ENCODE results near the gene RABGAP1L.
"Not testable (repeated sequence)": the region's sequence is repeated elsewhere in the genome, so short reads cannot be mapped to it uniquely, and the experiment has no call there.

The RABGAP1L gene

DNA sequence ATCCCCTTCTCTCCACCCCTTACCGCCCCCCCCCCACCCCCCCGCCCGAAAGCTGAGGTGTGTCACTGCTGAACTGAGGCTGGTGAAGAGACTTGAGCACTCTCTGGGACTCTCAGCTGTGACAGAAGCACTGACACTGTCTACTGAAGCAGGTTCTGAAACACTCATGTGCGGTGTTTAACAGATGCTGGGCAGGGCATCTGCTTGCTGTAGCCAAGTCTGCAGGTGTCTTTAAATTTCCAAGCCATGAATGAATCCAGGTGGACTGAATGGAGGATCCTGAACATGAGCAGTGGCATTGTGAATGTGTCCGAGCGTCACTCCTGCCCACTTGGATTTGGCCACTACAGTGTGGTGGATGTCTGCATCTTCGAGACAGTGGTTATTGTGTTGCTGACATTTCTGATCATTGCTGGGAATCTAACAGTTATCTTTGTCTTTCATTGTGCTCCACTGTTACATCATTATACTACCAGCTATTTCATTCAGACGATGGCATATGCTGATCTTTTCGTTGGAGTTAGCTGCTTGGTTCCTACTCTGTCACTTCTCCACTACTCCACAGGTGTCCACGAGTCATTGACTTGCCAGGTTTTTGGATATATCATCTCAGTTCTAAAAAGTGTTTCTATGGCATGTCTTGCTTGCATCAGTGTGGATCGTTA, 288.7 kb downstream of the RABGAP1L start, which contains the start of gene GPR52:
GPR52 (plus strand) TSS at position 99 of the 665 bp plus-strand sequence; CDS start at position 247, 148 bp downstream.
- no peak for DNase-seq (ENCODE audit: low read depth in 2 of 2)

DNA sequence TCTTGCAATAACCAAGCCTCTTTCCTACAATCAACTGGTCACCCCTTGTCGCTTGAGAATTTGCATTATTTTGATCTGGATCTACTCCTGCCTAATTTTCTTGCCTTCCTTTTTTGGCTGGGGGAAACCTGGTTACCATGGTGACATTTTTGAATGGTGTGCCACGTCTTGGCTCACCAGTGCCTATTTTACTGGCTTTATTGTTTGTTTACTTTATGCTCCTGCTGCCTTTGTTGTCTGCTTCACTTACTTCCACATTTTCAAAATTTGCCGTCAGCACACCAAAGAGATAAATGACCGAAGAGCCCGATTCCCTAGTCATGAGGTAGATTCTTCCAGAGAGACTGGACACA, 289.2 kb downstream of the RABGAP1L start:
- no peak for DNase-seq (ENCODE audit: low read depth in 2 of 2)

DNA sequence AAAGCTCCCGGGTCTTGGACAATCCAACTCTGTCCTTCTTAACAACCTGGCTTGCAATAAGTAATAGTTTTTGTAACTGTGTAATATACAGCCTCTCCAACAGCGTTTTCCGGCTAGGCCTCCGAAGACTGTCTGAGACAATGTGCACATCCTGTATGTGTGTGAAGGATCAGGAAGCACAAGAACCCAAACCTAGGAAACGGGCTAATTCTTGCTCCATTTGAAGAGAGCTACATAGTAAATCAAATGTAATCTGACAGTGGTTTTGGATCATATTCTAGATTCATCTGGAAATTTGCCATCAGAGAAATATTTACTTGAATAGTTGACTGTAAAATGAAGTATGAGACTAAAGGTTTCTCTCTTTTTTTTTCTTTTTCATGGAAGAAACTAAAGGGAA, 289.7 kb downstream of the RABGAP1L start:
- no peak for DNase-seq (ENCODE audit: low read depth in 2 of 2)

DNA sequence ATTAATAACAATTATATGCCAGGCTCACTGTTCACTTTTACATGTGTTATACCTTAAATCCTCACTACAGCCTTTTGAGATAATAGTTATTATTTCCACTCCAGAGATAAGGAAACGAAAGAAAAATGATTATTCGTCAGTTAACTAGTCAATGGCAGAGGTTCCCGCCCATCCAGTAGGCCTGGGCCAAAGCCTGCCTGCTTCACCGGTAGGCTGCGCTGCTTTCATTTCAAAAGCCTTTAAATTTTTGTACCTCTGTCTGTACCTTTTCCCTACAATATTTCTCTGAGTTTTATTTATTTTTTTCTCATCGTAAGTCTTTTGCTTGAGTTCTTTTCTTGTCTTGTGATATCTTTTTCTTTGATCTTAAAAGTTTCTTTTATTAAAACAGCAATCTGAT, 292.1 kb downstream of the RABGAP1L start:
- DNase-seq (ENCODE audit: low read depth in 2 of 2): no peak

DNA sequence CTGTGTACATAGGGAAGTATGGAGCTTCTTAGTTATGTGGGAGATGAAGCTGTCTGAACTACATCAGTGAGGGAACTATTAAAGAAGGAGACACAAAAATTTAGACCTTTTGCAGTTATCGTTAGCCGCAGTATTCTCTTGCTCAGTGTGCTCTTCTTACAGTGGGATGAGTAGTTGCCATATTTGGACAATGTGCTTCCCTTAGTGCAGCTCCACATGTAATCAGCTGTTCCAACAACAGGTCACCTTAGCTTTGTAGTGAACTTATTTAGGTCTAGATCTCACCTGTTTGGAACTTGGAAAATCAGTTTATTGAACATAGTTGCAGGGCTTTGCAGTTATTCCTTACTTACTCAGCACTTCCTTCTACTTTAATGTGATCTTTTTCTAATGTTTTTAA, 306.5 kb downstream of the RABGAP1L start:
- no peak for DNase-seq (ENCODE audit: low read depth in 2 of 2)

DNA sequence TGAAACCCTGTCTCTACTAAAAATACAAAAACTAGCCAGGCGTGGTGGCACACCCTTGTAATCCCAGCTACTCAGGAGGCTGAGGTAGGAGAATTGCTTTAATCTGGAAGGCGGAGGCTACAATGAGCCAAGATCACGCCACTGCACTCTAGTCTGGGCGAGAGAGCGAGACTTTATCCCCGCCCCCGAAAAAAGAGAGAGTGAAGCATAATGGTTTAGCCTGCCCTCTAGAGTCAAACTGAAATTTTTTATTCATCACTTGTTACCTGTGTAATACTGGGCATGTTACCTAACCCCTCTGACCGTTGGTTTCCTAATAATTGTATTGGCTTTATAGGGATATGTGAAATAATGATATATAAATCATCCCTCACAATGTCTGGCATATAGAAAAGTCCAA, 307.3 kb downstream of the RABGAP1L start:
- DNase-seq (ENCODE audit: low read depth in 2 of 2): no peak

DNA sequence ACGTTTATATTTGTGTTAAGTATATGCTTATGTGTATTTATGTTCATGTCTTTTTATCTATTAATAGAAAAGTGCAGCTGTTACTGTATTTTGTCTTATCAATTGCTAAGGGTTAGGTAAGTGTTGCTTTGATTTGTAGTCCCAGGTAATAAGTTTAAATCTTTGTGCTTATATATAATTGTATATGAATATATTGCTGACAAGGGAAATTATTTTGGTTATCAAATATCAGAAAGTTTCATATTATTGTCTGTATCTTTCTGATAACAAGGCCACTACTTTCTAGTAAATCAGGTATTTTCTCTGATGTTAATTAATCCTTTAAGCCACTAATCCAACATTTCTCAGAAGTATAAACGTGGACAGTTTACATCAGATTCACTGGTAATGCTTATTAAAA, 309.7 kb downstream of the RABGAP1L start:
- DNase-seq (ENCODE audit: low read depth in 2 of 2): no peak

DNA sequence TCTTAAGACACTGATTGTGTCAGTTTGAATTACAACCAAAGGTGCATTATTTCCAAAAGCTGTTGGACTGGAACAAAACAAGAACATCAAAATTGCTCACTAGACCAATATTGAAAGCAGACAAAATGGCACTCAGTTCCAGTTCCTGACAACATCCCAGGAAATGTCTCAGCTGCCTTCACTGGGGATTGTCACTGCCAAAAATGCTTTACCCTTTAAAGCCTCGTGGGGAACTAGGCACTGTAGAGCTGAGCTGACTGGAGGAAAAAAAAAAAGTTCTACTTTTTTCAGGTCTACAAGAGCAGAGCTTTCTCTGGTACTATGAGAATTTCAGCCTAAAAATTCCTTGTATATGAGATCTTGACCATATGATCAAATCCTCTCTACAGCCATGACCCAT, 310.4 kb downstream of the RABGAP1L start:
- no peak for DNase-seq (ENCODE audit: low read depth in 2 of 2)

DNA sequence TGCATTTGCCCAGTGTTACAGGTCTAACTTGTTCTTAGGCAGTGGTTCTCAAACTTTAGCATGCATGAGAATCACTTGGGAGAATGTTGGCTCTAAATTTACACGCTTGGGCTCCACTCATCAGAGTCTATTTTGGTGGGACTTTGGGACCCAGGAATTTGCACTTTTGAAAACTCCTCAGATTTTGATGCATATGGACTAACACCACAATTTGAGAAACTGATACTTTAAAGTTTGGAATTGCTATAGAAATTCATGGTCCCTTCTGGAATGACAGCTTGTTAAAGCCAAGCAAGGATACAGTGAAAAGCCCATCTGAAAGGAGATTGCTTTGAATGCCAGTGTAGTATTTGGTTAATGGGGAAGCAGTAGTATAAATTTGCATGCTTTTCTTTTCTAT, 320.0 kb downstream of the RABGAP1L start:
- no peak for DNase-seq (ENCODE audit: low read depth in 2 of 2)

DNA sequence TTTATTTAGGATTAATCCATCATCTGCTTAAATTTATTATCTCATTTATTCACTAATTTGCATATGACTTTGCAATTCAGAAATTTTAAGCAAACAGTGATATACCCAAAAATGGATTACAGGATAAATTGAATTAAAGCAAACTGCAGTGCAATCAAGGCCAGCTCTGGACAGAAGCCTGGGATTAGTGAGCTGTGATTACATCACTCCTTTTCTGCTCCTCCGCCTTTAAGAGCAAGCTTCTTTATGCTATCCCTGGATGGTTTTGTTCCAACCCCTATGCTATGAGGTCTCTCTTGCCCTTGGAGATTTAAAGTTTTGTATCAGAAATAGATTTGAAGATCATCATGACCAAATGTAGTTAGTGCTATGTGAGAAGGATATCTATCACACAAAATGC, 321.0 kb downstream of the RABGAP1L start:
- DNase-seq (ENCODE audit: low read depth in 2 of 2): no peak

DNA sequence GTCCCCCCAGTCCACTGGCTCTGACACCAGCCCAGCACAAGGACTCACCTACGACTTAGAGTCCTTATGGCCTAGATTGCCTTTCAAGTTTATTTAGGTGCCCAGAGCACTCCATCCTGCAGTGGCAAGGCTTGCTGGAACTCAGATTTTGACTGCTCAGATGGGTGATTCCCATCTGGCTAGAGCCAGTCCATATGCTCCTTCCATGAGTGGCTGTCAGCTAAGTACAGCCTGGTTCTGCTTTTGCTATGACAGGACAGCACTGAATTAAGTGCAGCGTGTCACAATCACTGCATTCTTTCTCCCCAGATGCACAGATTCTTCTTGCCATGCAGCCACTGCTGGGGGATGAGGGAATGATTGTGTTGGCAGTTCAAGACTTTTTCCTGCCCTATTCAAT, 332.3 kb downstream of the RABGAP1L start:
- DNase-seq (ENCODE audit: low read depth in 2 of 2): no peak

DNA sequence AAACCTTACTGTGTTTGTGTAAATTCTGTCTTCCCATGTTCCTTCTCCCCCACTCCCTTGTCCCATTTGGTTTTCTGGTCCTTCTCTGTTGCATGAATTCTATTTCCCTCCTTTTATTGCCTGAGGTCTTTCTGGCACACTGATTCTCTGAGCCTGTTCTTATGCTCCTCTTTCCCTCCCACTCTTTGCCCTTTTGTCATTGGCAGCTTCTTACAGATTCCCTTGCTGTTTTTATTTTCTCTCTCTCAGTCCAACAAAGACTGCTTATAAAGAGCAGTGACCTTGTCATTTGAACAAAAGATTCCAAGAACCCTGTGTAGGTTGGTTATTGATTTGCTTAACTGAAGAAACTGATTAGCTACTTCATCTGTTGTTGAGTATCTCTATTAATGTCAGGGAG, 338.2 kb downstream of the RABGAP1L start:
- no peak for DNase-seq (ENCODE audit: low read depth in 2 of 2)

DNA sequence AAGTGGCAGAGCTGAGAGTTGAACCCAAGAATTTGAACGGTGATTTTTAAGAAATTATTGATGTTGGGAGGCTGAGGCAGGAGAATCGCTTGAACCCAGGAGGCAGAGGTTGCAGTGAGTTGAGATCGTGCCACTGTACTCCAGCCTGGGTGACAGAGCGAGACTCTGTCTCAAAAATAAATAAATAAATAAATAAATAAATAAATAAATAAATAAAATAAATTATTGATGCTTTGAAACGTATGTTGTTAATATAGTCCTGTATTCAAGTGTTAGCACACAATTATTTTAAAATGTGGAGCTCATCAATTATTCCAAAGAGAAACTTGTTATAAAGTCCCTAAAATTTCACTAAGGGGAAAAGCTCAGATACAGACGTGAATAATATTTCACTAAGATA, 357.4 kb downstream of the RABGAP1L start:
- DNase-seq (ENCODE audit: low read depth in 2 of 2): not testable (repeated sequence)

DNA sequence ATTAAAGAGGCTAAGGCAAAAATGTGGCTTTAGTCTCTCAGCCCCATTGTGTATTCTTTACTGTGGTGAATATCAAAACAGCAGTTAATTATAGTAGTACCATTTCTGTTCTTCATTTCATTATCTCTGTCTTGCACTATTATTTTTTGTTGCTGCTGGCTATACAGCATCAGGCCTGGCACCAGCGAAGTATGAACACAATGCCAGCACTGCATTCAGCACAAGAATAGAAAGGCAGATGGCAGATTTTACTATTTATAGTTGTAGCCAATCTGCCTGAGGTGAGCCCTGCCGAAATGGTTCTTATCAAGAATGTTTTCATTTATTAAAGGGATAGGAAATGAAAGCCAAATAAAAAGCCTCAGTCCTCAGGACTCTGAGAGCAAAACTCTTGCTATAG, 360.5 kb downstream of the RABGAP1L start:
- DNase-seq (ENCODE audit: low read depth in 2 of 2): no peak

DNA sequence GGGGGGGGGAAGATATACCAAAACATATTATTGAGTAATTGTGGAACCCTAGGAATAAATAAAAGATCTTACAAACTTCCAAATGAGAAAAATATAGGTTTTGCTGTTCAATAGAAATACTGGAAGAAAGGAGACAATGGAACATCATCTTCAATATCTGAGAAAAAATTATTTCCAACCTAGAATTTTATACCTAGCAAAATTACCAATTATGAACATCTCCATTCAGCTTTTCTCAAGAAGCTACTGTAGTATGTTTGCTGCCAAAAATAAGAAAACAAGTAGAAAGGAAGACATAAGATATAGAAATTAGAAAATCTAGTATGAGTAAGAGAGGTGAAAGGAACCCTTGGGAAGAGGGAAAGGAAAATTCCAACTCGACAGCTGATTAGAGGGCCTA, 372.4 kb downstream of the RABGAP1L start:
- no peak for DNase-seq (ENCODE audit: low read depth in 2 of 2)

DNA sequence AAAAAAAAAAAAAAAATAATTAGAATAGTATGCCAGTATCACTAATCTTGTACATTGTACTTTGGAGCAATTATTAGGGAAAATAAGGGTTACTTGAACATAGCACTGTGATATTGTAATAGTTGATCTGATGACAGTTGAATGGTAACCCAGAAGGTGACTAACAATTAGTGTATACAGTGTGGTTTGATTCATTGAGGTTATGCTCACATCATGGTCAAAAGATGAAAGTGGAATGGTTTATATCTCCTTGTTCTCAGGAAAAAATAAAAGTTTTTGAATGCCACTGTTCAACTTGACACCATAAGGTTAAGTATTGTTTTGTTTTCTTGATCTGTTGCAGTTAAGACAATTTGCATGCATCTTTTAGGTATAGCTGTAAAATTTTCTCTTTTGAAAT, 375.5 kb downstream of the RABGAP1L start:
- DNase-seq (ENCODE audit: low read depth in 2 of 2): no peak

DNA sequence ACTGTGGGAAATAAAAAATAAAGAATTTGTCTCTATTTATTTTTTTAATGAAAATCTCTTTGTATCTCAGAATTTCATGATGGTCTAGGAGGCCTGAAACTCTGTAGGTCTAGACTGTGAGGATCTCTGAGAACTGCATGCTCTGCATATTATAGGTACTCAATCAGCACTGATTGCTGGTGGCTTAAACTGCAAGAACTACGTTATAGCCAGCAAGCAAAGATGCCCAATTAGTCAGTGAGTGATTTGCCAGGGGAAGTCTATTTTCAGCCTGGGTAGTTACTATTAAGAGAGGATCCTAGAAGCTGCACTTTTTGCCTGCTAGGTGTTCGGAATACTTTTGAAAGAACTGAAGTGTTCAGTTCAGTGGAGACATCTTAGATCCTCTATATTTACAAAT, 375.9 kb downstream of the RABGAP1L start:
- DNase-seq (ENCODE audit: low read depth in 2 of 2): no peak

DNA sequence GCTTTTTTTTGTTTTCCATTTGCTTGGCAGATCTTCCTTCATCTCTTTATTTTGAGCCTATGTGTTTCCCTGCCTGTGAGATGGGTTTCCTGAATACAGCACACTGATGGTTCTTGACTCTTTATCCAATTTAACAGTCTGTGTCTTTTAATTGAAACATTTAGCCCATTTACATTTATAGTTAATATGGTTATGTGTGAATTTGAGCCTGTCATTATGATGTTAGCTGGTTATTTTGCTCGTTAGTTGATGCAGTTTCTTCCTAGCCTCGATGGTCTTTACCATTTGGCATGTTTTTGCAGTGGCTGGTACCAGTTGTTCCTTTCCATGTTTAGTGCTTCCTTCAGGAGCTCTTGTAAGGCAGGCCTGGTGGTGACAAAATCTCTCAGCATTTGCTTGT, 384.1 kb downstream of the RABGAP1L start:
- not testable (repeated sequence) for DNase-seq (ENCODE audit: low read depth in 2 of 2)

DNA sequence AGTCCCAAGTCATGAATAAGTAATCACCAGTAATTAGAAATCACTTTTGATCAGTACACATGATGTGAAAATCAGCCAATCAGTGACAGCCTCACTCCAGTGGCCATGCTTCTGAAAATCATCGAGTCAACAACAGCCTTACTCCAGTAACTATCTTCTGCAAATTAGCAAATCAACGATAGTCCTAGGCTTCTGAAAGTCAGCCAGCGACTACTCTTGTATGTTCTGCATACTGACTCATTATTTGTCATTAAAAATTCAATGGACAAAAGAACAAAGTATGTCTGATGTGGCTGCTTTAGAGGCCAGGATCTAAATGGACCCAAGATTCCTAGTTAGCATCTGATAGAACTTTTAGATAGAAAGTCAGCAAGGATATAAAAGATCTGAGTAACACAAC, 391.0 kb downstream of the RABGAP1L start:
- no peak for DNase-seq (ENCODE audit: low read depth in 2 of 2)

DNA sequence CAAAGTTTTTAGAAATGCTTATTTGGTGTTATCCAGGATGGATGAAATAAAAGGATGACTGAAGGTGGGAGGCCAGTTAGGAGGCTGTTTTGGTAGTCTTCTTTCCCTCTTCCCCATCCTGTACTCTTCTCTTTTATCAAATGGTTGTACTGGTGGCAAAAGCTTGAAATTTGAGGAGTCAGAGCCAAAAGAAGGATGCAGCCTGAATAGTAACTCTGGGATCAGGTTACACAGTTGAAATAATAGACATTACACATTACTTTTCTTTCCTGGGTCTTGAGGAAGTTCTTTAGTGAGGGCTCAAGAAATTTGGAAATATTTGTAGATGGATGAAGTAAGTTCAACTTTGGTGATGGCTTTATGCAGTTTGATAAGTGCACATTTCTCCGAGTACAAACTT, 397.1 kb downstream of the RABGAP1L start:
- no peak for DNase-seq (ENCODE audit: low read depth in 2 of 2)

DNA sequence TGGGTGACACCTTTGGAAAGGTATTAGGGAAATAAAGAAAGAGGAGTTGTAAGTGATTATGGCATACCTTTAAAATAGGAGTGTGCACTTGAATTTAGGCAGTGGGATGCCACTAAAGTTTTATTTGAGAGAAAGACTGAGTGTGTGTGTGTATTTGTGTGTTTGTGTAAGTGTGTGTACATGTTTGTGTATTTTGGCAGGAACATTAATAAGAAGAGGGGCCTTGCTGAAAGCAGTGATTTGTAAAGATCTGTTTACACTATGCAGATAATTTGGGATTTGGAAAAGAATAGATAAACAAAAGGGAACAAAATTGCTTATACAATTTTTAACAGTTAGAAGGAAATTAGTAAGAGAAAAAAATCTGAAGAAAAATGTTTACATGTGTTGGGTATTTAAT, 409.2 kb downstream of the RABGAP1L start:
- DNase-seq (ENCODE audit: low read depth in 2 of 2): no peak

DNA sequence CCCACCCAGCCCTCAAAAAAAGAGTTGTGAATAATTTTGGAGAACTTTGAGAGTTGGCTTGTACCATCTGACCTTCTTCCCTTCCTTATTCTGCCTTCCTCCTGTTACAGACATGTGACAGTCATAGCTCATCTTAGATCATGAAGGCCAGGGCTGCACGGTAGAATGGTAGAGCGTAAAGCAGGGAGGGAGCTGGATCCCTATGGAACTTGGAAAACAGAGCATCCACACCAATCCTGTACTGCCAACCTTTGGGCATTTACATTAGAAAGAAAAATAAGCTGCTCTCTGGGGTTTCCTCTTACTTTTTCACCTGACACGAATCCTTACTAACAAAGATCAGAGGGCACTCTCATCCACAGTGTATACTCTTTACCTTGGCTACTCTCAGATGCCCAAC, 409.9 kb downstream of the RABGAP1L start:
- no peak for DNase-seq (ENCODE audit: low read depth in 2 of 2)

DNA sequence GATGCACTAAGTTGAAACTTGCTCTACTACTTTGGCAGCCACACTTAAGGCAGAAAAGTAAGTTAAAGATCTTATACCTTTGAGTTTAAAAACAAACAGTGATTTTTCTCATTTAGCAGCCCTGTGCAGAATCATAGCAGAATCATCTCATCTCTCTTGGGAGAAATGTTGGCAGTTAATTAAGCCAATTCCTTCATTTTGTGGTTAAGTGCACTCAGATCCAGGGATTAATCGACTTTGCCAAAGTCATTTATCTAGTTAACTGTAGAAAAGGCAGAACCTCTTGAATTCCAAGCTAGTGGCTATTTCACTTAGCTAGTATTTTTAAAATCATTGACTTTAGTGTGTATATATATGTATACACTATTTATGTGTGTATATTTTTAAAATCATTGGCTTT, 413.5 kb downstream of the RABGAP1L start:
- DNase-seq (ENCODE audit: low read depth in 2 of 2): no peak

DNA sequence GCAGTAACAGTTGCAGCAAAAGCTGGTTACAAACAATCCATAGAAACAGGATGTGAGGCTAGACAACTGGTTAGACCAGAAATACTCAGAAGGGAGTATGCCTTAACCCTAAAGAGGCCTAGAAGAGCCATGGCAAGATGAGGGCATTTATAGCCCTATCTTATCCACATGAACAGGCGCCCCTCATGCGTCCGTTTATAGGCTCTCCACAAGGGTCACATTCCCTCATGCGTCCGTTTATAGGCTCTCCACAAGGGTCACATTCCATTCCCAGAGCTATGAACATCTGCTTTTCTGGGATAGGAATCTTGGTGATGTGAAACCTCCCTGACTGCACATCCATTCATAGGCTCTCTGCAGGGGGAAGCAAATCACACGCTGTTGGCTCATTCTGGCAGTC, 416.8 kb downstream of the RABGAP1L start:
- DNase-seq (ENCODE audit: low read depth in 2 of 2): not testable (repeated sequence)

Measured in activated CD4-positive, alpha-beta T cell treated with anti-CD3 and anti-CD28 coated beads for 24 hours (primary cell).